K562 (cell line): ENCODE data around the gene HSPA8. TPM values are rescaled to one million over a fixed set of nuclear protein-coding genes. Genes with fewer than 3 reads are reported as not detected.

Source experiments
- ATAC-seq: fragments of 200-7000 bp; cut with Tn5 transposase; 3 replicates; pipeline ENCODE4 v1.9.1; 2020; ENCODE audit warnings: moderate library complexity
- BruUV-seq: library from RNA; stranded (reverse); fragments of 400-500 nt; replicated peaks from 2 replicates; lab custom pipeline; 2021; lab: Mats Ljungman, UMichigan
- CTCF ChIA-PET: fragments of 300-600 bp; formaldehyde crosslinking; extraction: SDS; loops from one replicate; lab custom pipeline; 2021; ENCODE audit warnings: low intra/inter-chr PET ratio; lab: Yijun Ruan, JAX
- POLR2A ChIA-PET: fragments of 300-600, 350-650 bp; sonication (Branson Sonifier 250); formaldehyde crosslinking; extraction: SDS; loops from one replicate; lab custom pipeline; 2021; ENCODE audit warnings: antibody characterized with exemption, inconsistent platforms; lab: Yijun Ruan, JAX
- DNase-seq, 4 experiments: peaks; one replicate each; pipeline versions ENCODE4 v3.0.0 to v3.0.0-alpha.2; 2011 to 2018; ENCODE audit warnings: low spot score in 3 of 4, mixed read lengths in 3 of 4; ENCODE audit errors: extremely low read depth in 1 of 4
- FAIRE-seq: peaks from 2 replicates; lab custom pipeline; 2011; peaks lifted over from hg19 to GRCh38; lab: Jason Lieb, UNC
- H2AFZ ChIP-seq: 2 replicates; pipeline ENCODE4 v1.6.0; 2011; ENCODE audit warnings: low read depth, low read length, control low read depth, inconsistent platforms
- H3K27ac ChIP-seq: fragments of 200-600 bp; 3 replicates; pipeline ENCODE4 v1.8.0; 2011; ENCODE audit warnings: low read depth, mild to moderate bottlenecking, control low read depth, inconsistent platforms, low read length, moderate library complexity, mixed read lengths; ENCODE audit errors: extremely low read depth
- H3K27me3 ChIP-seq, 2 experiments: fragments of 300-600 bp in 1 of 2; 2 replicates in 1 of 2; 3 replicates in 1 of 2; pipeline versions ENCODE4 v1.6.0 to v1.8.0; 2011; ENCODE audit warnings: inconsistent platforms in 2 of 2, low read length in 2 of 2, mild to moderate bottlenecking in 1 of 2, mixed read lengths in 1 of 2, moderate library complexity in 1 of 2; ENCODE audit not compliant: control insufficient read depth in 2 of 2, insufficient read depth in 2 of 2
- H3K36me3 ChIP-seq: fragments of 300-600 bp; 3 replicates; pipeline ENCODE4 v1.8.0; 2011; ENCODE audit warnings: mild to moderate bottlenecking, low read length, inconsistent platforms; ENCODE audit not compliant: control insufficient read depth, insufficient read depth
- H3K4me1 ChIP-seq, 2 experiments: fragments of 200-600 bp in 1 of 2; replicated peaks in 1 of 2; 2 replicates in 1 of 2; 3 replicates in 1 of 2; pipeline versions ENCODE4 v1.5.1 to v1.8.0; 2011; ENCODE audit warnings: inconsistent platforms in 2 of 2, low read length in 2 of 2, mild to moderate bottlenecking in 1 of 2, mixed read lengths in 1 of 2, moderate library complexity in 1 of 2; ENCODE audit not compliant: control insufficient read depth in 2 of 2, insufficient read depth in 2 of 2
- H3K4me2 ChIP-seq: 2 replicates; pipeline ENCODE4 v1.6.1; 2011; ENCODE audit warnings: low read length, control low read depth, inconsistent platforms, mixed read lengths; ENCODE audit not compliant: insufficient read depth
- H3K4me3 ChIP-seq: fragments of 200-600 bp; sonication (generic), shearing (Covaris generic); 2 replicates; pipeline ENCODE4 v1.5.1; 2016; ENCODE audit warnings: control low read depth, inconsistent platforms
- H3K79me2 ChIP-seq: fragments of 200-600 bp; 3 replicates; pipeline ENCODE4 v1.8.0; 2011; ENCODE audit warnings: low read length, inconsistent platforms; ENCODE audit not compliant: control insufficient read depth, insufficient read depth
- H3K9ac ChIP-seq, 2 experiments: 2 replicates each; pipeline versions ENCODE4 v1.6.0 to v1.6.1; 2011; ENCODE audit warnings: low read depth in 2 of 2, low read length in 2 of 2, control low read depth in 1 of 2, inconsistent platforms in 1 of 2, mild to moderate bottlenecking in 1 of 2, mixed read lengths in 1 of 2; ENCODE audit not compliant: insufficient read depth in 1 of 2
- H3K9me1 ChIP-seq: one replicate; pipeline ENCODE4 v1.6.0; 2011; ENCODE audit warnings: inconsistent platforms, mild to moderate bottlenecking, low read length, moderate library complexity; ENCODE audit not compliant: control insufficient read depth, insufficient read depth
- H3K9me3 ChIP-seq: replicated peaks from 2 replicates; pipeline ENCODE4 v1.5.1; 2011; ENCODE audit warnings: low read depth, low read length, inconsistent platforms; ENCODE audit not compliant: control insufficient read depth, insufficient read depth
- H4K20me1 ChIP-seq: replicated peaks from 2 replicates; pipeline ENCODE4 v1.6.1; 2011; ENCODE audit warnings: low read length, inconsistent platforms, mixed read lengths; ENCODE audit not compliant: control insufficient read depth, insufficient read depth
- ERF ChIP-seq: fragments of 450-650 bp; formaldehyde crosslinking; IDR thresholded peaks from 2 replicates; pipeline ENCODE4 v1.4.0; 2020; ENCODE audit warnings: mild to moderate bottlenecking, mixed read lengths
- IRF2 ChIP-seq: sonication (generic); formaldehyde crosslinking; IDR thresholded peaks from 2 replicates; pipeline ENCODE4 v1.8.1; 2022; ENCODE audit warnings: mild to moderate bottlenecking, missing genetic modification reagents
- MECOM ChIP-seq: fragments of 250-450 bp; sonication (Bioruptor Pico); IDR thresholded peaks from 2 replicates; pipeline ENCODE4 v1.8.0; 2022; ENCODE audit warnings: inconsistent platforms
- NFIC ChIP-seq: fragments of 450-650 bp; IDR thresholded peaks from 2 replicates; pipeline ENCODE4 v1.6.1; 2017; ENCODE audit warnings: mild to moderate bottlenecking, inconsistent platforms
- RFX5 ChIP-seq: IDR thresholded peaks from 2 replicates; pipeline ENCODE4 v1.6.1; 2011; ENCODE audit warnings: low read depth, mild to moderate bottlenecking, improper control_type of control experiment, low read length
- TFAM ChIP-seq: fragments of 250-450 bp; sonication (Bioruptor Pico); conservative IDR thresholded peaks from 2 replicates; pipeline ENCODE4 v1.5.0; 2021; ENCODE audit warnings: mild to moderate bottlenecking, moderate library complexity
- WGBS: fragments of 100-300 bp; shearing (Covaris generic); methylation state at CpG from one replicate; pipeline ENCODE4 v1.1.6; 2016; ENCODE audit warnings: low coverage, mixed read lengths; ENCODE audit not compliant: insufficient coverage; ENCODE audit errors: missing lambda C conversion rate; 5-methylcytosine and 5-hydroxymethylcytosine counted together
- in situ Hi-C: fragments of 300-500 bp; cut with MboI; formaldehyde crosslinking; loops from 4 replicates; pipeline ENCODE4 v1.15.0; 2018; ENCODE audit warnings: inconsistent platforms, mixed read lengths
- intact Hi-C: fragments of 100-400 bp; cut with micrococcal nuclease; formaldehyde crosslinking; loops from 2 replicates; pipeline ENCODE4 v1.14.2; 2022
- polyA plus RNA-seq, 8 experiments: library from polyadenylated mRNA; depleted of rRNA in 4 of 8; stranded (reverse) in 5 of 8; unstranded in 3 of 8; fragments of >200 nt; fragmentation: Nextera tagmentation in 2 of 8; fragmentation: Illumina TruSeq in 1 of 8; extraction: Ambion mirVana in 2 of 8; extraction: Trizol in 1 of 8; gene quantifications; 2 replicates each; pipeline versions ENCODE4 v1.2.1 to v1.2.3, GENCODE V29; 2011 to 2014; ENCODE audit warnings: inconsistent platforms in 1 of 8, missing spikeins in 1 of 8
- total RNA-seq, 7 experiments: library from RNA; depleted of rRNA in 6 of 7; stranded (reverse); fragments of >200 nt in 6 of 7; fragmentation: Illumina TruSeq in 2 of 7; extraction: Trizol in 2 of 7; gene quantifications; 2 replicates each; pipeline versions ENCODE4 v1.2.1 to v1.2.3, GENCODE V29; 2011 to 2021; ENCODE audit warnings: low replicate concordance in 1 of 7
- TF ChIP-seq, protein P1 (sequence below): sonication (generic); formaldehyde crosslinking; IDR thresholded peaks from 2 replicates; pipeline ENCODE4 v1.8.1; 2023; ENCODE audit warnings: missing genetic modification reagents, mild to moderate bottlenecking, borderline replicate concordance
- TF ChIP-seq, protein P2 (sequence below): fragments of 250-450 bp; sonication (Bioruptor Pico); IDR thresholded peaks from 2 replicates; pipeline ENCODE4 v1.8.0; 2021; ENCODE audit warnings: mild to moderate bottlenecking, moderate library complexity
- TF ChIP-seq, protein P3 (sequence below): IDR thresholded peaks from 2 replicates; pipeline ENCODE4 v1.6.1; 2011; ENCODE audit warnings: borderline replicate concordance, low read depth, mild to moderate bottlenecking, moderate library complexity, low read length; ENCODE audit not compliant: insufficient read depth, poor library complexity, severe bottlenecking

Gene HSPA8
- total and polyA plus RNA-seq, 9 of the 15 experiments (the other 6 are each of a cell fraction or from before 2014, with no cell fraction given), result 1,250 to 3,966 (median 2,773) TPM

DNA sequence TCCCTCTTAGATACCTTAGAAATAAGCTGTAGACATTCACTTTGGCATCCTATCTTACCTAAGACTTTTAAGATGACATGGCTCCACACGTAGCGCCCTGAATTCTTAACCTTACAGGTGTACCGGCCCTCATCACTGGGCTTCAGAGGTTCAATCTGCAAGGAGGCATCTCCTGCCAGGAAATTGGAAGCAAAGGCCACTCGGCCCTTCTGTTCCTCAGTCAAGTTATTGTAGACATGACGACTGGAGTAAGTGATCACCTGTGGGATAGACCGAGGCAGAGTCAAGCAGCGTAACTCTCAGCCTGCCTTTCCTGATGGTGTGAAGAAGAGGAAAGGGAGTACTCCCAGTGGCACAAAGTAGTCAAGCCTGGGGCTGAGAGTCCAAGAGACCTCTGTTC is 22.5 kb upstream of the HSPA8 start:
- 64% methylated on average over 7 of the region's 7 CpGs for WGBS
- ChIA-PET CTCF (no interaction called here), POLR2A (interaction anchor here (1.6 kb wide), 1 partner anchor 22 kb away, joined by 6 read pairs; the partner anchor contains the start of gene HSPA8)
- BruUV-seq, result no TSS peak
- intact Hi-C loops (no loop called here), in situ Hi-C loops (no loop called here)
- Histone ChIP-seq H3K9me3 (no peaks in the 10 kb centered on the region), H3K9ac (no peak overlapping the region), H3K27ac (no peak overlapping the region), H3K4me1 (peaks cover 7 to 9% of the 10 kb centered on the region in 2 experiments; a peak in 3 of 5 replicates), H3K79me2 (no peaks in the 10 kb centered on the region), H3K36me3 (no peaks in the 10 kb centered on the region), H3K4me2 (no peak overlapping the region), H4K20me1 (no peaks in the 10 kb centered on the region), H2AFZ (no peak overlapping the region), H3K4me3 (no peak overlapping the region), H3K9me1 (no peaks in the 10 kb centered on the region), H3K27me3 (no peaks in the 10 kb centered on the region)
- TF ChIP-seq, protein P1, sequence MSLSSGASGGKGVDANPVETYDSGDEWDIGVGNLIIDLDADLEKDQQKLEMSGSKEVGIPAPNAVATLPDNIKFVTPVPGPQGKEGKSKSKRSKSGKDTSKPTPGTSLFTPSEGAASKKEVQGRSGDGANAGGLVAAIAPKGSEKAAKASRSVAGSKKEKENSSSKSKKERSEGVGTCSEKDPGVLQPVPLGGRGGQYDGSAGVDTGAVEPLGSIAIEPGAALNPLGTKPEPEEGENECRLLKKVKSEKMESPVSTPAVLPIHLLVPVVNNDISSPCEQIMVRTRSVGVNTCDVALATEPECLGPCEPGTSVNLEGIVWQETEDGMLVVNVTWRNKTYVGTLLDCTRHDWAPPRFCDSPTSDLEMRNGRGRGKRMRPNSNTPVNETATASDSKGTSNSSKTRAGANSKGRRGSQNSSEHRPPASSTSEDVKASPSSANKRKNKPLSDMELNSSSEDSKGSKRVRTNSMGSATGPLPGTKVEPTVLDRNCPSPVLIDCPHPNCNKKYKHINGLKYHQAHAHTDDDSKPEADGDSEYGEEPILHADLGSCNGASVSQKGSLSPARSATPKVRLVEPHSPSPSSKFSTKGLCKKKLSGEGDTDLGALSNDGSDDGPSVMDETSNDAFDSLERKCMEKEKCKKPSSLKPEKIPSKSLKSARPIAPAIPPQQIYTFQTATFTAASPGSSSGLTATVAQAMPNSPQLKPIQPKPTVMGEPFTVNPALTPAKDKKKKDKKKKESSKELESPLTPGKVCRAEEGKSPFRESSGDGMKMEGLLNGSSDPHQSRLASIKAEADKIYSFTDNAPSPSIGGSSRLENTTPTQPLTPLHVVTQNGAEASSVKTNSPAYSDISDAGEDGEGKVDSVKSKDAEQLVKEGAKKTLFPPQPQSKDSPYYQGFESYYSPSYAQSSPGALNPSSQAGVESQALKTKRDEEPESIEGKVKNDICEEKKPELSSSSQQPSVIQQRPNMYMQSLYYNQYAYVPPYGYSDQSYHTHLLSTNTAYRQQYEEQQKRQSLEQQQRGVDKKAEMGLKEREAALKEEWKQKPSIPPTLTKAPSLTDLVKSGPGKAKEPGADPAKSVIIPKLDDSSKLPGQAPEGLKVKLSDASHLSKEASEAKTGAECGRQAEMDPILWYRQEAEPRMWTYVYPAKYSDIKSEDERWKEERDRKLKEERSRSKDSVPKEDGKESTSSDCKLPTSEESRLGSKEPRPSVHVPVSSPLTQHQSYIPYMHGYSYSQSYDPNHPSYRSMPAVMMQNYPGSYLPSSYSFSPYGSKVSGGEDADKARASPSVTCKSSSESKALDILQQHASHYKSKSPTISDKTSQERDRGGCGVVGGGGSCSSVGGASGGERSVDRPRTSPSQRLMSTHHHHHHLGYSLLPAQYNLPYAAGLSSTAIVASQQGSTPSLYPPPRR (CRISPR knock-in tag), result no peak
- TF ChIP-seq TFAM (CRISPR knock-in tag), result no peak
- no peak for TF ChIP-seq MECOM (CRISPR knock-in tag)
- TF ChIP-seq RFX5, result no peak
- TF ChIP-seq IRF2, result no peak
- no peak for TF ChIP-seq ERF (CRISPR knock-in tag)
- TF ChIP-seq, protein P2, sequence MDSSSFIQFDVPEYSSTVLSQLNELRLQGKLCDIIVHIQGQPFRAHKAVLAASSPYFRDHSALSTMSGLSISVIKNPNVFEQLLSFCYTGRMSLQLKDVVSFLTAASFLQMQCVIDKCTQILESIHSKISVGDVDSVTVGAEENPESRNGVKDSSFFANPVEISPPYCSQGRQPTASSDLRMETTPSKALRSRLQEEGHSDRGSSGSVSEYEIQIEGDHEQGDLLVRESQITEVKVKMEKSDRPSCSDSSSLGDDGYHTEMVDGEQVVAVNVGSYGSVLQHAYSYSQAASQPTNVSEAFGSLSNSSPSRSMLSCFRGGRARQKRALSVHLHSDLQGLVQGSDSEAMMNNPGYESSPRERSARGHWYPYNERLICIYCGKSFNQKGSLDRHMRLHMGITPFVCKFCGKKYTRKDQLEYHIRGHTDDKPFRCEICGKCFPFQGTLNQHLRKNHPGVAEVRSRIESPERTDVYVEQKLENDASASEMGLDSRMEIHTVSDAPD (CRISPR knock-in tag), result no peak
- no peak for TF ChIP-seq NFIC
- TF ChIP-seq, protein P3, sequence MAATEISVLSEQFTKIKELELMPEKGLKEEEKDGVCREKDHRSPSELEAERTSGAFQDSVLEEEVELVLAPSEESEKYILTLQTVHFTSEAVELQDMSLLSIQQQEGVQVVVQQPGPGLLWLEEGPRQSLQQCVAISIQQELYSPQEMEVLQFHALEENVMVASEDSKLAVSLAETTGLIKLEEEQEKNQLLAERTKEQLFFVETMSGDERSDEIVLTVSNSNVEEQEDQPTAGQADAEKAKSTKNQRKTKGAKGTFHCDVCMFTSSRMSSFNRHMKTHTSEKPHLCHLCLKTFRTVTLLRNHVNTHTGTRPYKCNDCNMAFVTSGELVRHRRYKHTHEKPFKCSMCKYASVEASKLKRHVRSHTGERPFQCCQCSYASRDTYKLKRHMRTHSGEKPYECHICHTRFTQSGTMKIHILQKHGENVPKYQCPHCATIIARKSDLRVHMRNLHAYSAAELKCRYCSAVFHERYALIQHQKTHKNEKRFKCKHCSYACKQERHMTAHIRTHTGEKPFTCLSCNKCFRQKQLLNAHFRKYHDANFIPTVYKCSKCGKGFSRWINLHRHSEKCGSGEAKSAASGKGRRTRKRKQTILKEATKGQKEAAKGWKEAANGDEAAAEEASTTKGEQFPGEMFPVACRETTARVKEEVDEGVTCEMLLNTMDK, result no peak
- FAIRE-seq, result no peak
- DNase-seq, result no peak
- no peak for ATAC-seq
